GM21515 (cell line): Measurements from ENCODE around the gene TOPORS.
"Not testable (repeated sequence)": the region's sequence is repeated elsewhere in the genome, so short reads cannot be mapped to it uniquely, and the experiment has no call there.

ENCODE experiments used
- ATAC-seq: cut with Tn5 transposase; IDR thresholded peaks from one replicate; pipeline ENCODE4 v1.9.1; 2021; ENCODE audit not compliant: unreplicated experiment

TOPORS gene

DNA sequence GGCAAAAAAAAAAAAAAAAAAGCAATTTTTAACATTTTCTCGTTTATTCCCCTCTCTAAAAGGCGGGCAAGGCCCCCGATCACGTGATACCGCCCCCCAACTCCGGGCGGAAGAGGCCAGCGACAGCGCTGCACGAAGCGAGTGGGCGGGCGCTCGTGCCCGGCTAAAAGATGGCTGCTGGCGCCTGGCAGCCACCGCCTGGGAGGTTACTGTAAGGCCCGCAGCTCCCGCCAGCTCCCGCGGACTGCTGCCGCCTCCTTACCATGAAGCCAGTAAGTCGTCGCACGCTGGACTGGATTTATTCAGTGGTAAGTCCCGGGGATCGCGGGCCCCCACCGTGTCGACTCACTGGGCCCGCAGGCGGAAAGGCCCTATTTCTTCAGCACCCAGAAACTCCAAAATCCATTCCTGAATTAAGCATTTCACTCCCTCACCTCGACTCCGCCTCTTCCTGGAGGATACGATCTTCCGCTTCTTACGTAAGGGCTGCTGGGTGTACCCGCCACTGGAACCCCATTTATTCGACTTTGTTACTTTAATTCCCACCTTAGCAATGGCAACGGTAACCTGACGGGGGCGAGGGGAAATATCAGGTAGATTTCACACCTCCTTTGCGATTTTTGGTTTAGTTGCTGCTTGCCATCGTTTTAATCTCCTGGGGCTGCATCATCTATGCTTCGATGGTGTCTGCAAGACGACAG lies at the start of gene TOPORS, which contains the start of gene SMIM27:
Gene TOPORS, minus strand, starts transcription at position 415 of the 701 bp plus-strand sequence. Its CDS starts 150 bp downstream, at position 265.
Gene SMIM27, plus strand, starts transcription at position 156 of the 701 bp plus-strand sequence. Its CDS starts 108 bp downstream, at position 264.
- ATAC-seq: peak; percentile 75

DNA sequence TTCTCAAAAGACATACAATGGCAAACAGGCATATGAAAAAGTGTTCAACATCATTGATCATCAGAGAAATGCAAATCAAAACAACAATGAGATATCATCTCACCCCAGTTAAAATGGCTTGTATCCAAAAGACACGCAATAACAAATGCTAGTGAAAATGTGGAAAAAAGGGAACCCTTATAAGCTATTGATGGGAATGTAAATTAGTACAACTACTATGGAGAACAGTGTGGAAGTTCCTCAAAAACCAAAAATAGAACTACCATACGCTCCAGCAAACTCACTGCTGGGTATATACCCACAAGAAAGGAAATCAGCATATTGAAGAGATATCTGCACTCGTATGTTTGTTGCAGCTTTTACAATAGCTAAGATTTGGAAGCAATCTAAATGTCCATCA lies 46.6 kb upstream of the TOPORS start:
- ATAC-seq: not testable (repeated sequence)

DNA sequence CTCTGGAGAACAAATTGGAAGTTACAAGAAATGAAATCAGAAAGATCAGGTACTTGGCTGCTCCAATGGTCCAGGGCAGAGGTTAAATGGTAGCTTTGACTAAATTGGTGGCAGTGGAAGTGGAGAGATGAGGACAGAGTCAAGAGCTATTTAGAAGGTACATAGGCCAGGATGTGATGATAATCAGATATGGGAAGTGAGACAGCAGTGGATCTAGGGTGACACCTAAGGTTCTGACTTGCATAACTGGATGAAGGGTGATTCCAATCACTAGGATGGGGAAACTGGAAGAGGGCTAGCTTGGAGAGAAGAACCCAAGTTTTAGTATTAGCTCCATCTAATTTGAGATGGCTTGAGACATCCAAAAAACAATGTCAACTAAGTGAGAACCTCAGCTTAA lies 44.5 kb upstream of the TOPORS start:
- no peak for ATAC-seq

DNA sequence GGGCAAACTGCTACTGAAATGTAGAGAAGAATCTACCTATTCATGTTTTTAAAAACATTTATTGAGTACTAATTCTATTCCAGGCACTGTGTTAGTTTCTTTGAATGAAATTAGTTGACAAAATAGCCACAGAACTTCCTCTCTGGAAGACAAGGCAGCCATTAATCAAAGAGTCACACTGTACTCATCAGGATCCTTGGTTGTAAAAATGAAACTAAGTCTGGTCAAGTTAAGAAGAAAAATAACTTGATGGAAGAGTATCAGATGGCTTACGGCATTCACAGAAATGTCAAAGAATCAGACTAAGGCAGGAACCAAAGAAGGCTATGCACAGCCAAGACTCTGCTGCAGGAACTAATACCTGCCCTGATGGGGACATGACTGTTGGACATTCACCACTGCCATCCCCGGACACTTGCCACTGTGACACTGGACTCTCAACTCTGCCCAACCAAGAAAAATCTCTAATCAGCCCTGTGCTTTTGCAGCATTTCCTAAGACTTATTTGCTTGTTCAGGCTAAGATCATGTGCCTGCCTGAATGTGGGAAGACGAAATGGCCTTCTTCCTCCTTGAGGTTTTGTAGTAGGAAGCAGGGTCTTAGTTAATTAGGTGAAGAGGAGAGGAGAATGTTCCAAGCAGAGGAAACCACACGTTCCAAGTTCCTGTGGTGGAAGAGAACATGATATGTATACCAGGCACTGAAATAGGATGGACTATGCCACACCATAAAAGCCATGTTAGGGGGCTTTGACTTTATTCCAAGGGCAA lies 43.9 kb upstream of the TOPORS start:
- ATAC-seq: no peak

- ATAC-seq: no peak
Measured at GRCh38 chr9:32590898-32591297, 38.5 kb upstream of the TOPORS start.

DNA sequence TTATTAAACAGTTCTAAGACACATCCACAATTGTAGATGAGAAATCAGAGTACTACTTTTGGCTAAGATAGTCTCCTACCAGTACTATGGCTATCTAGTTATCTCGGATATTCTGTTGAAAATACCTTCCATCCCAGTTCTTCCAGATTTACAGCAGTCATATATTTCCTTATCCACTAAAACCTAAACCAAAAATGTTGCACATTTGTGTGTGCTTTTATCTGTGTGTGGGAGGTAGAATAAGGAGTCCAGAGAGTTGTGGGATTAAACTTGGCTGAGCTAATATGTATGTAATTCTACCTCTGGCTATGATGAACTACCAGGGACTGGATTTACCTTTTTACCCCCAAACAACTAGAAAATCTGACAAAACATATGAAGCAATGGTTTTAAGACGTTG lies 38.1 kb upstream of the TOPORS start:
- ATAC-seq: no peak

GRCh38 chr9:32589083-32589723 lies 36.8 kb upstream of the TOPORS start:
- ATAC-seq: no peak

DNA sequence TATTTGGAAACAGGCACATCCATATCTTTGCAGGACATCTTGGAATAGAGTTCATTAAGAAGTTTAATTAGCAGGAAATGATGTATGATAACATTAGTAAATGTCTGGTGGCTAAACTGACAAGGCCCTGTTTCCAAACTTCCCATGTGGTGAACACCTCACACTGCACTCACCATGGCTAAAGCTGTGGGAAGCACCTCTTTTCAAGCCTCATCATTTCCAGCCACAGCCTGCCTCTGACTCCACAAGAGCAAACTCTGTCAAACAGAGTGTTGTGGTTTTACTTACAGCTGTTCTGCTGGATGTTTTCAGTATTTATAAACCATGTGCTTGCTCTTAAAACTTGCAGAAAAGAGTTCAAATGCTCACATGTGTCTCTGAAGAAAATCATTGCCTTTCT lies 35.5 kb upstream of the TOPORS start:
- no peak for ATAC-seq

DNA sequence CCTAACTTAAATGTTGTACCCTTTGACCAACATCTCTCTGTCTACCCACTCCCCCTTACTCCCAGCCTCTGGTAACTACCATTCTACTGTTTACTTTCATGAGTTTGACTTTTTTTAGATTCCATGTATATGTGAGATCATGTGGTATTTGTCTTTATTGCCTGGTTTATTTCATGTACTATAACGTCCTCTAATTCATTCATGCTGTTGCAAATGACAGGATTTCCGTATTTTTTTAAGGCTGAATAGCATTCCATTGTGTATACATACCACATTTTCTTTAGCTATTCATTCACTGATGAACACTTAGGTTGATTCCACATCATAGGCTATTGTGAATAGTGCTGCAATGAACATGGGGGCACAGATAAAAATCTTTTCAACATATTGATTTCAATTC lies 32.4 kb upstream of the TOPORS start:
- ATAC-seq: no peak

DNA sequence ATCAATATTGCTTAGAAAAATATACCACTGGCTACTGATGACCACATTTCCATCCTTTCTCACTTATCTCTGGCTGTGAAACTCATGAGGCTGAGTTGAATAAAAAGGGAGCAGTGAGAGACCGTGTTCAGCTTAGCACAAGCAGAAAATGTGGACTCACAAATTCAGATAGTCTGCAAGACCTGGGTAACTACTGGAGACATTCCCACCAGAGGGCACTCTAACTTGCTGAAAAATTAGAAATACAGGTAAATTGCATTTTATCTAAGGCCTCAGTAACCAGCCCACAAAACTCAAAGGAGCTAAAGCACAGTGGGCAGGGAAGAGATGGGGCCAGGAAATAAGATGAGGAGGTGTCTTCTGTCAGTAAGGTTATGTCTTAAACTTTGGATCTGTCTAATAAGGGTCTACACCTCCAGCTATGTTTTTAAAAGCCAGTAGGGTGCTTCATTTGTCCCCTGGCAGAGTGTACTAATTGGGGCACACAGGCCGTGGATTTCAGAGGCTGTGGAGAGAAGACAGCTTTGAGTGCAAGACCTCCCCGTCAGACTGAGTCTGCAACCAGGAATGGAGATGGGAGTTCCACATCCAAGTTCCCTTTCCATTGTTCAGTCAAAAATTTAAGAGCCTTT lies 29.2 kb upstream of the TOPORS start:
- no peak for ATAC-seq

GRCh38 chr9:32580631-32581300 lies 28.4 kb upstream of the TOPORS start:
- ATAC-seq: no peak

DNA sequence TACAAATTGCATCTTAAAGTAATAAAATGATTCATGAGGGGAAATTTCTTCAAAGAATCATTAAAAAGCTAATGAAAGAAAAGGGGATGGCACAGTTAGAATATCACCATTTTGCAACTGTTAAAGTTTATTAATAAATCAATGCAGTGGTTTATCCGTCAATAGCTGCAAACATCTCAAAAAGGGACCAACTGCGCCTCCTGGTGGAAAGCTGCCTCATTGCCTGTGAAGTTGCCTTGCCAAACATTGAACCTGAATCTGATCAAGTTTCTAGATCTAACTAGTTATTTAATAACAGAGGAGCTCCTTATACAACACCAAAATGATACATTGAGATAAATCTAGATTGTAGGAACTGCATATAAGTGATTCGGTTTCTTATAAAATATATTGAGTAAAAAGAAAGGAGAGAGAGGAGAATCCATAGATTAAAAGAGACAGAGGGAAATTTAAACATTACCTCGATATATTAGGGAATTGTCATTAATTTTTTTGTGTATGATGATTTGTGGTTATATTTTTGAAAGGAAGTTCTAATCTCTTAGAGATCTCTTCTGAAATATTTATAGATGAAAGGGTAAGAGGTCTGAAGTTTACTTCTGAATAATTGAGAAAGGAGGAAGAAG lies 27.4 kb upstream of the TOPORS start:
- no peak for ATAC-seq

- ATAC-seq: no peak
Measured at GRCh38 chr9:32578976-32579375, 26.6 kb upstream of the TOPORS start.

DNA sequence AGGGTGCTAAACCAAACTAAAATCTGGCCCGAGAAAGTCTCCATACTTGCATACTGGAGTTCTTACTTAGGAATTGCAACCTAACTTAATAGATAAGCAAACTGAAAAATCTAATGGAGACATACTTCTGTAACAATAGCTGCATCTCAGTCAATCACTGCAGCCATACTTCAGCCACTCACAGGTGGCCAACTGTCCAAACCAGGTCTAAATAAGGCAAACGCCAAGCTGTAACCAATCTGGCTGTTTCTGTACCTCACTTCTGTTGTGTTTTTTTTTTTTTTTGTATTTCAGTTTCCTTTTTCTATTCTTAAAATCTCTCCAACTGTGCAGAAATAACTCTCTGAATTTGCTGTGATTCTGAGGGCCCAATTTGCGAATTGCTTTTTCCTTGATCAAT lies 24.9 kb upstream of the TOPORS start:
- ATAC-seq: peak; percentile 32

- no peak for ATAC-seq
Measured at GRCh38 chr9:32574858-32575257, 22.5 kb upstream of the TOPORS start.

DNA sequence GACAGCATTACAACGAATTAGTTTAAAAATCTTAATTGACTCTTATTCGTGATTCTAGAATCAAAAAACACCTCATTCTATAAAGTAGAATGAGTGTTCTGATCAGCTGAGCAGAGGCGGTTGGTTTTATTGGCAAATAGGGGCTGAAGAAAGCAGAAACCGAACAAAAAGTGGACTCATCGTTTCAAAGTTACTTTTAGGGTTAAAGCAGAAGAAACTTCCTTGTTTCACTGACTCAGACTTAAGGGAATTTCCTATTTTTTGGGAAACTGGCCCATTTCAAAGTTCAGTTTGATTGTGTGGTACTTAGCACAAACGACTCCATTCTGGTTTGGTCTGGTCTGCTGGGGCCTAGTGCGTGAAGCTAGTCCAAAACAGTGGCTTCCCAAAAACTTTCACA lies 21.4 kb upstream of the TOPORS start:
- ATAC-seq: no peak

- peak; percentile 80 for ATAC-seq
Measured at GRCh38 chr9:32572900-32573523, 20.6 kb upstream of the TOPORS start, which contains the start of gene NDUFB6. TSS of gene NDUFB6 (minus strand) at chr9:32573159. CDS start at chr9:32573060, 99 bp downstream.

GRCh38 chr9:32571969-32572899 lies 19.8 kb upstream of the TOPORS start:
- ATAC-seq: peak; percentile 90

GRCh38 chr9:32570262-32570661 lies 17.9 kb upstream of the TOPORS start:
- no peak for ATAC-seq
